Activated CD8-positive, alpha-beta memory T cell treated with anti-CD3 and anti-CD28 coated beads for 24 hours (primary cell): ENCODE data around the gene BIVM.
A peak's percentile ranks its signal among the peaks of the same experiment; 100 is the strongest.
"Not testable (repeated sequence)": the region's sequence is repeated elsewhere in the genome, so short reads cannot be mapped to it uniquely, and the experiment has no call there.

Experiments
- DNase-seq: peaks from one replicate; pipeline ENCODE4 v3.0.0-alpha.2; 2020

Gene BIVM, protein sequence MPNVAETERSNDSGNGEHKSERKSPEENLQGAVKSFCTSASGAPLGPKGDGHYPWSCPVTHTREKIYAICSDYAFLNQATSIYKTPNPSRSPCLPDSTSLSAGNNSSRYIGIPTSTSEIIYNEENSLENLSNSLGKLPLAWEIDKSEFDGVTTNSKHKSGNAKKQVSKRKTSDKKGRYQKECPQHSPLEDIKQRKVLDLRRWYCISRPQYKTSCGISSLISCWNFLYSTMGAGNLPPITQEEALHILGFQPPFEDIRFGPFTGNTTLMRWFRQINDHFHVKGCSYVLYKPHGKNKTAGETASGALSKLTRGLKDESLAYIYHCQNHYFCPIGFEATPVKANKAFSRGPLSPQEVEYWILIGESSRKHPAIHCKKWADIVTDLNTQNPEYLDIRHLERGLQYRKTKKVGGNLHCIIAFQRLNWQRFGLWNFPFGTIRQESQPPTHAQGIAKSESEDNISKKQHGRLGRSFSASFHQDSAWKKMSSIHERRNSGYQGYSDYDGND

DNA sequence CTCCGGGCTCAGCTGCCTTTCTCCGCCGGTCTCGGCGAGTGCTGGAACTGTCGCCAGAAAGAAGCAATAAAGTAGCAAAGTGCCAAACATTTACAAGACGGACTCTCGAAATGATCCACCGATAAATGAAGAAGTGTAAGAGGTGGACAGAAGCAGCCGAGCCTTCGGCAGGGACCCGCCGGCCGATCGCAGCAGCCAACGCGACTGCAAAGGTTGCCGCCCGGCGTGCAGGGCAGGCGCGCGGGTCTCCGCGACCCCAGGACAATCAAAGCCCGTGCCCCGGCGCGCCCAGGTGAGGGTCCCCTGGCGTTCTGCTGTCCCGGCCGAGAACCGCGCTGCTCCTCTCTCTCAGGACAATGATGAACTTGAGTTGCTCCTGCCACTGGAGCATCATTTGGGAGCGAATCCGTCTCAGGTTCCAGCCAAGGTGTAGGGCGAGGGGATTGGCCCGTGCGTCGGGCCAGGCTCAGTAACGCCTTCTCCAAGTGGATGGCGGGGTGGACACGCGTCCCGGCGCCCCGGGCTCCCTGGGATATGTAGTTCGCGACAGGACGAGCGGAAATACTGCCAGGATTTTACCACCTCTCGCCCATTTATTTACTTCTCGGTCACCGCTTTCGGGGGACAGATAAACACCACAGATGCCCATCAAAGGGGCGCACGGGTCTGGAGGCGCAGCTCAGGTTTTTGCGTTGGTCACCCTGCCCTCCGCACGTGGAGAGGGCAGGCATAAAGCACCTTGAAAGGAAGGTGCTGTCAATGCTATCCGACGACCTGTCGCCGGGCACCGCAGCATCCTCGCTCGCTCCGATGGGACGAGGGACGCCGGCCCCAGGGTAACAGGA is at the start of gene BIVM, which contains the start of gene POGLUT2:
Gene BIVM, plus strand, starts transcription at position 539 of the 845 bp plus-strand sequence. CDS start 8,149 bp downstream, outside the sequence.
Gene POGLUT2, minus strand, starts transcription at position 396 of the 845 bp plus-strand sequence. Its CDS starts 306 bp downstream, at position 90.
- DNase-seq = peak; percentile 87

DNA sequence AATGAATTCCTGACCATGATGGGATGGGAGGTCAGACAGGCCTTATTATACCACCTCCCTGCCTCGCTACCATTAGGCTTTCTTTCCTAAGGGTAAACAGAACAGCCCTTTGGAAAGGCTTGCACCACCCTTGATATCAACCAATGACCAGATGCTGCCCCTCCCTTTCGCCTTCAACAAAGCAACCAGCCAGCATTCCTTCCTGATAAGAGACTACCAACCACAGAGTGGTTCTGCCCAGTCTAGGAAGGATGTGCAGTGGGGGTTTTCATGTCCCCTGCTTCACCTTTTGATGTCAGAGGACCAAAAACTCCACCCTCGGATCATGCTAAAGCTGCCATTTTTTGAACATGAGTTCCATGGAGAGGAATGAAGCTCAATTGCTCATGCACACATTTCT is 47.0 kb upstream of the BIVM start:
- DNase-seq = no peak

DNA sequence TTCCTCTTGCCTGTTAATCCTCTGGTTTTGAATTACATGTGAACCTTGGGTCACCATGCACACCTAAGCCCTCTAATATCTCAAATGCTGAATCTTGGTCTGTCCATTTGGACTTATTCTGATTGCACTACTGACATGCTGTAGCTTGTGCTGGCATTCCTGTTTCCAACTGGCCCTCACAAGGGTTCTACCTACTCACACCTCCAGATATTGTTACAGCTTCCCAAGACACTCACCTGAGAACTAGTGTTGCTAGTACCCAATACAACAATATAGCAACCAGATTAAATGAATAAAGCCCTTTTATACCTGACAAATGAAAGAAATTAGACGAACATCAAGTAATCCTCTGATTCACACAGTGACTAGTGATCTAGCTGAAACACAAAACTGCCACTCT is 41.9 kb upstream of the BIVM start:
- no peak for DNase-seq

DNA sequence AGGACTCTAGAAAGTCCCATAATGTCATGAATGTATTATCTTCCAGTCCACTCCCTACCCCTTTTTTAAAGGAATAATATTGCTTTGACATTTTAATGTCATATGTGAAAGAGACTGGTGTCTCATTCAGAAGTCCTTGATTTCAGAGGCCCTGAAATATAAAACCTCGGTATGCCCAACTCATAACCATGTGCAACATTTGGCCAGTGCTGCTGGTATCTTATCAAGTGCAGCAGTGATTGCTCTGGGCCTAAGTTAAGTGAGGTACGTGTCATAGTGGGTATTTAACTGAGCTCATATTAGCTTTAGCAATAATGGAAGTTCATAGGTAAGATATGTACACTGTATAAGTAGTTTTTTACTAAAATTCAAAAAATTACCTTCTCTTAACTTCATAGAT is 40.1 kb upstream of the BIVM start:
- DNase-seq = no peak

DNA sequence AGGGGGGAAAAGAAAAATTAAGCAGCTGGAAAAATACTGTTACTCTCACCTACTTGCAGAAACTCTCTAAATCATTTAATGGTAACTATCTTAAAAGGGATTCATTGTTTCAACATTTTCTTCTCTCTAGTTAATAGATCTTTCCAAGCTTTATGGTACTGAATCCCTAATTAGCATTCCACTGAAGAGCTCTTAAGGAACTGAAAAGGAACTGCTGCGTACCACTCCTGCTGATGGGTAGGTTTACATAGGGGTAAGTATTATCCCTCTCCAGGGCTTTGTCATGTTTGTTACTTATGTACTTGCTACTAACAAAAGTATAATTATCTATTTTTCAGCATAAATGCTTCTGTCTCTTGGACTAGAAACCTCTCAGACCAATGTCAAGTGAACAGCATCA is 37.8 kb upstream of the BIVM start:
- no peak for DNase-seq

DNA sequence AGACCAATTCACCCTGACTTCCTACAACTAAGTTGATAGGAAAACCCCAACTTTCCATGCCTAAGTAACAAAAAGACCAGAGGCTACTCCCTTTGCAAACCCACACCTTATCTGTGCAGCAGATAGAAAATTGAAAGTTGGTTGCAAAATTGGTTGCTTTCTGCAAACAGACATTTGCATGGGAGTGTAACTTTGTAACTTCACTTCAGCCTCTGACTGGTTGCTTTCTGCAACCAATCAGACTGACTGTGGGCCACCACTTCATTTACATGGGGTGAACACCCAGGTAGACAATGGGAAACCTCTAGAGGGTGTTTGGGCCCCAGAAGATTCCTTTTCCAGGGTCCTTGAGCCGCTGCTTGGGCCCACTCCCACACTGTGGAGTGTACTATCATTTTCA is 35.2 kb upstream of the BIVM start:
- DNase-seq = no peak

DNA sequence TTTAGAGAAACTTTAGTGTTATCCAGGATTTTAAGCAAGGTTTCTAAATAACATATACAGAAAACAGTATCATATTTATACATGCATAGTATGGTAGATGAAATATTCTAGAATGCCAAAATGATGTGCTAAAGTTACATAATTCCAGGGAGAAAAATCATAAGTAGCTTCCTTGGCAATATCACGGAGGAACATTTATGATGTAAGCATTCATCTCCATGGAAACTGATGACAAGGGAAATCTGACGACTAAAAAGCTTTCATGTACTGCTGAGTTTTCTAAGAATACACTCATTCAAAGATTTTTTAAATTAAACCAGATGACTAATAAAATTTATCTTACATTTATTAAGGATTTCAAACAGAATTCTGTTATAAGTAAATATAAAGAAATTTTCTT is 30.0 kb upstream of the BIVM start:
- no peak for DNase-seq

DNA sequence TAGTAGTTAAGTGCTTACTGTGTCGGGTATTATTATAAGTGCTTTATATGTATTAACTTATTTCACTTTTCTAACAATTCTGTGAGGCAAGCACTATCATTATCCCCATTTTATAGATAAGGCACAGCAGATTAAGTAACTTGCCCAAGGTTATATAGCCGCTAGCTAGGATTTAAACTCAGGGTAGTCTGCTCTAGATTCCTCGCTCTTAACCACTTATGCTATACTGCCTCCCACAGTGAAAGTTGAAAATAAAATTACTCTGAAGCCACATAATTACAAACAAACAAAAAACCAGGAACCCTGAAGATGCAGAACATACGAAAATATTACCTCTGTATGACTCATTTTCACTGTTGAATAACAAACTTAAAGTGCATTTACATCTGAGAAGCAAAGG is 29.2 kb upstream of the BIVM start:
- DNase-seq = no peak

DNA sequence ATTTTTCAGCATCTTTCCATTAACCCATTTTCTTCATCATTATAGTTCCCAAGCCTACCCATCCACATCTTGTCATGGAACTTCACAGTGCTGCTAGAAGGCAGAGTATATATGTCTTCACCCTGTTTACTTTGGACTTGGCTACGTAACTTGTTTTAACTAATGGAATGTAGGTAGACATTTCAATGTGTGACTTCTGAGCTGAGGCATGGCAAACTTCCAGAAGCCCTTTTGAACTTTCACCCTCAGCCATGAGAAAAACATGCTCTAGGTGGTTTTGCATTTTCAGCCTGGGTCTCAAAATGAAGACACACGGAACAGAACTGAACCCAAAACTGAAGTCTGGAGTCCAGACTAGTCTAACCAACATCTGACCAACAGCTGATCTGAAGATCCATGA is 28.5 kb upstream of the BIVM start:
- DNase-seq = no peak

DNA sequence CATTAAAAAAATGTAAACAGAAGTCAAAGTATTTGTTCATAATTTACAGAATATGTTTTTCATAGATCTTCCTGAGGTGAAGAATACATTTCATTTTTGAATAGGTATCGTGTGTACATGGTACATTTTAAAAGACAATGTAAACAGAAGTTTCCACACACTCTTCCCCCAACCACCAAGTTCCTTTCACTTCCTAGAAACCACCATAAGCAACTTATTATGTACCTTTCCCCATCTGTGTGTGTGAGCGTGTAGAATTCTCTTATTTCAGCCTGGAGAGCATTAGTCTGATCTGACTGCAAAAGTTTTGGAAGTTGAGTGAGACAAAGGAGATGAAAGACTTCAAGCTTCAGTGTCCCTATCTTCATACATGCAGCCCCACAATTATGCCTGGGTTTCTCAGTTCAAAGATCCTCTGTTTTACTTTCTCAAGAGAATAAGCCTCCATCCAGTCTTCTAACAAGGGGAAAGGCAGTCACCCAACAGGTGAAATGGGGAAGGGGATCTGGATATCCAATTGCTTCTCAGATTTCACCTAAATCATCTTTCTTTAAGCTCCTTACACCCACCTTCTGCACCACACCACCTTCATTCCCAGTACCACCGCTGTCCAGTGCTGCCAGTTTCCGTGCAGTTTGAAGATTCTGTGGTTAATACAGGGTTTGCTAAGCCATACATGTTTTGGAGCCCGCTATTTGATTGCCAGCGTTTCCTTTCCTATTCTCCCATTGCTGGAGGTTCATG is 27.4 kb upstream of the BIVM start:
- no peak for DNase-seq

DNA sequence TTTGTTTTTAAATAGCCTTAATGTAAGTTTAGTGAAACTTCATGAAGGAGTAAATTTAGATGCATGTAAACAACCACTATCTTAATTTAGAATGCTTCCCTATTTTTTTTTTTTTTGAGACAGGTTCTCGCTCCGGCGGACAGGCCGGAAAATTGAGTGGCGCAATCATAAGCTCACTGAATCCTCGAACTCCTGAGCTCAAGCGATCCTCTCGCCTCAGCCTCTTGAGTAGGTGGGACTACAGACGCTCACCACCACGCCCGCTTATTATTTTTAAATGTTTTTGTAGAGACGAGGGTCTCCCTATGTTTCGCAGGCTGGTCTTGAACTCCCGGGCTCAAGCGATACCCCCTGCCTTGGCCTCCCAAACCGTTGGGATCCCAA is 26.9 kb upstream of the BIVM start:
- no peak for DNase-seq

DNA sequence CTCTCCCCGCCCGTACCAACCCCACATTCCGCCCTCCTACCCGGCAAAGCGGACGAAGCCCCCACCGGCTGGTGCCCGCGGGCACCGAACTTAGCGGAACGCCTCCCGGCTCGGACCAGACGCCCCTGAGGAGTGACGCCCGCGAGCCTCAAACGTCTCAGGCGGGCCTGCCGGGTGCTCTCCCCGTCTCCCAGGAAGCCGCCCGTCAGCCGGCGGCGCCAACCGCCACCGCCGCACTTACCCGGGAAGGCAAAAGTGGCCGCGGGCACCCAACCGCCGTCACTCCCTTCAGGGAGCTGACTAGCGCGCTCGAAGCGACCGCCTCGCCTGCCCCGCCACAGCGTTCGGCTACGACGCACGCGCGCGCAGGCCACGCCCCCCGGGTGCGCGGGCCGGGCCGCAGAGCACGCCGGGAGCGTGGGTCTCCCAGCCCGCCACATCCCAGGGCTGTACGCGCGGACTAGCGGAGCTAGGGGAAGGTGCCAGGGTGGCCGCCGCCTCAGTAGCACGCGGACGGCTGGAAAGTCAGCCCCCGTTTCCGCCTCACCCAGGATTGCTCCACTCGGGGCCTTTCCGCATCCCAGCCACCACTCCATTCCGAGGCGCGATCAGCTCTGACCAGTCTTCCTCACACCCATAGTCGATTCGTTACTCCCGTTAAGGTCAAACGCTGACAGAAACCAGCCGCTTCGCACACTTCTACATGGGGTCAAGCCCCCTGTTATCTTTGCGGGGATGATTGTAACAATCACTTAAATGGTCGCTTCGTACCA is 25.3 kb upstream of the BIVM start, which contains the start of gene TEX30:
Gene TEX30, minus strand, starts transcription at position 346 of the 773 bp plus-strand sequence. CDS start 3,760 bp downstream, outside the sequence.
- peak; percentile 95 for DNase-seq

DNA sequence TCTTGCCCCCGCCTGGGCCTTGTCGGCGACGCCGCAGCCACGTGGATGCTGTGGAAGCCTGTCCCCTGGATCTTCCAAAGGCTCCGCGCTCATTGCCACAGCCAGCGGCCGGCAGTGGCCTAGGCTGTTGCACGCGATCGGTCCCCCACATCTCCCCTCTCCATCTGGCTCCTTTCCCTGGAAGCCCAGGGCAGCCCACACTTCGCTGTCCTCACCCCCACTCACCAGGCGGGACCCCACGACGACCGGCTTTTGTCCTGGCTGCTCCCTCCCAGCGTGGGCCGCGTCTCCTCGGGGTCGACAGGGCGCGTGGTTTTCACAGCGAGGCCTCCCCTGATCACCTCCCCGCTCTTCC is 24.7 kb upstream of the BIVM start:
- no peak for DNase-seq

DNA sequence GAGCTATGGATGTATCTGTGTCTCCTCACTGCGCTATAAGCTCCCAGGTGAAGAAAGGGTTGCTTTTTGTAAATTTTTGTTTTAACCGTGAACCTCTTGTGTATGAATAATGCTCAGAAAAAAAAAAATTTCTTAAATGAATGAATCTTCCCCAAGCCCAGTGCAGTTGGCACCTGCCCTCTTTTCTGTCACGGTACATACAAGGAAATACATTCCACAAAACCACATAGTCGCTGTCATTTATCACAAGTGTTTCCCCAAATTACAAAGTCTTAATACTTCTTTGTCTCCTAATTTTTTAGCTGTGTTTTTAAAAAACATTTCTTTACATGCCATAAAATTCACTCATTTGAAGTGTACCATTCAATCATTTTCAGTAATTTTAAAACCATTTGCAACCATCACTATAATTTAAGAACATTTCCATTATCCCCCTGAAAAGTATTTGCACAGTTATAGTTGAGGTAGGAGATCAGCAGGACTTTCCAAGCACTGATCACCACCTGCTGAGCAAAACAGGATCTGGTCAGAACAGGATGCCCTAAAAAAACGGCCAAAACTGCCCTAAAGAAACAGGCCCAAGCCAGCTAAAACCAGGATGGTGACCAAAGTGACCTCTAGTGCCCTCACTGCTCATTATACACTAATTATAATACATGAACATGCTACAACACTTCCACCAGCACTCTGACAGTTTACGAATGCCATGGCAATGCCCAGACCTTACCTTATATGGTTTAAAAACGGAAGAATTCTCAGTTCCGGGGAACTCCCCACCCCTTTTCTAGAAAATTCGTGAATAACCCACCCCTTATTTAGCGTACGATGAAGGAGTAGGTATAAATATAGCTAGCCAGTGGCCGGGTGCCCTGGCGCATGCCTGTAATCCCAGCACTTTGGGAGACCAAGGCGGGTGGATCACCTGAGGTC is 24.1 kb upstream of the BIVM start:
- no peak for DNase-seq

DNA sequence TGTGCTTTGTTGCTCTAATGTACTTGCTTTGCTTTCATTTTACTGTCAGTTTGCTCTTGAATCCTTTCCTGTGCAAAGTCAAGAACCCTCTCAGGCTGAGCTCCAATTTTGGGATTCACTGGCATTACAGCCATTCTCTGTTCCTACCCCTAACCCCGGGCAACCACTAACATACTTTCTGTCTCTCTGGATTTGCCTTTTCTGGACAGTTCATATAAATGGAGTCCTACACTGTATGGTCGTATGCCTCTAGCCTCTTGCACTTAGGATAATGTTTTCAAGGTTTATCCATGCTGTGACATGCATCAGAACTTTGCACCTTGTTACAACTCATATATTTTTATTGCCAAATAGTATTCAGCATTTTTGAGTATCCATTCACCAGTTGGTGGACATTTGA is 22.6 kb upstream of the BIVM start:
- no peak for DNase-seq

DNA sequence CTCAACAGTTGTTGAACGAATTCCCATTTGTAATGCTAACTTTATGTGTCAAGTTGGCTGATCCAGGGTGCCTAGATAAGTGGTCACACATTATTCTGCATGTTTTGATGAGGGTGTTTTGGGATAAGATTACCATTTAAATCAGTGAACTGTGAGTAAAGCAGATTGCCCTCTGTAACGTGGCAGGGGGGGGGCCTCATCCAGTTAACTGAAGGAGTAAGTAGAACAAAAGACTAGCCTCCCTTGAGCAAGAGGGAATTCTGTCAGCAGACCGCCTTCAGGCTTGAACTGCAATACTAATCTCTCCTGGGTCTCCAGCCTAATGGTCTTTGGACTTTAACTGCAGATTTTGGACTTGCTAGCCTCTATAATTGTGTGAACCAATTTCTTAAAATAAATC is 21.2 kb upstream of the BIVM start:
- DNase-seq = no peak

DNA sequence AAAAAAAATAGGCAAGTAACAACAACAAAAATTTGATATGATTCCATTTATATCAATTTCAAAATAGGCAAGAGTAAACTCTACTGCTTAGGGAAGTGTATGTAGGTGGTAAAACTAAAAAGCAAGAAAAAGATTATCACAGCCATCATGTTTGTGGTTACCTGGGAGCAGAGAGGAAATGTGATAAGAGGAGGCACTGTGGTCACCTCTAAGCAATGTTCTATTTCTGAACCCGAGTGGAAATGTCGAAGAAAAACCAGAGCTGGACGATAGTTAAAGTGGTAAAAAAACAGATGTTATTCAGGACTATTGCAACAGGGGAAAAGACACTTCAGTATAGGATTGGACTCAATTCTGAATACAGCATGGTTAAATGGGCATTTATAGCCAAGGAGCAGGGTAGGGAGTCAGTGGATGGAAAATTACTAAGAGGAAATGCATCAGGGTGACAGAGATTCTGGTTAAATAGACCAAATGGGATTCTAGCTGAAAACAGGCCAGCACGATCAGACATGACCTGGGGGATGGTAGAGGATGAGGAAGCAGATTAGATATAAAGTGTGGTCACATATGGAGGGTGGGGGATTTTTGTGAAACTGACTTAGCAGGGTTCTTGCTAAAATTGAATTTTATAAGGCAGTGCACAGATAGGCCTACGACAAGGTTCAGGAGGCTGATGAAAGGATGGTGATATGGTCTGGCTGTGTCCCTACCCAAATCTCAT is 19.3 kb upstream of the BIVM start:
- DNase-seq = peak; percentile 61

DNA sequence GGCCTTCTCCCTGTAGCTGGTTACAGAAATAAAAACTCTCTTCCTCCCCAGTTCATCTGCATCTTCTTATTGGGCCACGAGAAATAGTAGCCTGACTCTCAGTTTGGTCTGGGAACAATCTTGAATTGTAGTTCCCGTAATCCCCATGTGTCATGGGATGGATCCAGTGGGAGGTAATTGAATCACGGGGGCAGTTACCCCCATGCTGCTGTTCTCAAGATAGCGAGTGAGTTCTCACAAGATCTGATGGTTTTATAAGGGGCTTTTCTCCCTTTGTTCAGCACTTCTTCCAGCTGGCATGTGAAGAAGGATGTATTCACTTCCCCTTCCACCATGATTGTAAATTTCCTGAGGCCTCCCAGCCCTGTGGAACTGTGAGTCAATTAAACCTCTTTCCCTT is 18.3 kb upstream of the BIVM start:
- DNase-seq = not testable (repeated sequence)

DNA sequence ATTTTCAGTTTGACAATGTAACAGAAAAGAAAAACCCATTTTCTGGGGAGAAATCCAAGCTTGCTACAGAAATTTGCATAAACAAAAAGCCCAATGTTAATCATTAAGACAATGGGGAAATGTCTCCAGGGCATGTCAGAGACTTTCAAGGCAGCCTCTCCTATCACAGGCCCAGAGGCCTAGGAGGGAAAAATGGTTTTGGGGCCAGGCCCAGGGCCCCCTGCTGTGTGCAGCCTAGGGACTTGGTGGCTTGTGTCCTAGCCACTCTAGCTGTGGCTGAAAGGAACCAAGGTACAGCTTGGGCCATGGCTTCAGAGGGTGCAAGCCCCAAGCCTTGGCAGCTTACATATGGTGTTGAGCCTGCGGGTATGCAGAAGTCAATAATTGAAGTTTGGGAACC is 17.3 kb upstream of the BIVM start:
- no peak for DNase-seq

DNA sequence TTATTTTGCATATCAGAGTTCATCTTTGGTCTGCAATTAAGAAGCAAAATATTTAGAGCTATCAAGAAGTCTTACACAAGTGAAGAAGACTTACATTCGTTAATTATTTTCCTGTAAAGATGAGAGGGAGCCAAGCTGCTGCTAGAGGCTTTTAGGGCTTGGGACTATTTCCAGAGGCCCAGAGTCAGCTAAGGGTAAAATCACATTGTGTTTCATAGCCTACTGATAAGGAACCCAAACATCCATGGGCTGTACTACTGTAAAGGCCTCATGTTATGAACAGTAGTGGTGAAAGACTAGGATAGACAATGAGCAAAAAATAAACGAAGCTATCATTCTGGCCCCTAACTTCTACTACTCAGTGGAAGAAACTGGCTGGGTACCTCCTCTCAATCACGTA is 14.4 kb upstream of the BIVM start:
- no peak for DNase-seq
